ENCODE results near the gene FBXO38. TPM values are rescaled to one million over a fixed set of nuclear protein-coding genes. Genes with fewer than 3 reads are reported as not detected.

Gene FBXO38
- total RNA-seq, 6 experiments from 2014 or later: 28.1 to 31.7 (median 30.9) TPM

DNA sequence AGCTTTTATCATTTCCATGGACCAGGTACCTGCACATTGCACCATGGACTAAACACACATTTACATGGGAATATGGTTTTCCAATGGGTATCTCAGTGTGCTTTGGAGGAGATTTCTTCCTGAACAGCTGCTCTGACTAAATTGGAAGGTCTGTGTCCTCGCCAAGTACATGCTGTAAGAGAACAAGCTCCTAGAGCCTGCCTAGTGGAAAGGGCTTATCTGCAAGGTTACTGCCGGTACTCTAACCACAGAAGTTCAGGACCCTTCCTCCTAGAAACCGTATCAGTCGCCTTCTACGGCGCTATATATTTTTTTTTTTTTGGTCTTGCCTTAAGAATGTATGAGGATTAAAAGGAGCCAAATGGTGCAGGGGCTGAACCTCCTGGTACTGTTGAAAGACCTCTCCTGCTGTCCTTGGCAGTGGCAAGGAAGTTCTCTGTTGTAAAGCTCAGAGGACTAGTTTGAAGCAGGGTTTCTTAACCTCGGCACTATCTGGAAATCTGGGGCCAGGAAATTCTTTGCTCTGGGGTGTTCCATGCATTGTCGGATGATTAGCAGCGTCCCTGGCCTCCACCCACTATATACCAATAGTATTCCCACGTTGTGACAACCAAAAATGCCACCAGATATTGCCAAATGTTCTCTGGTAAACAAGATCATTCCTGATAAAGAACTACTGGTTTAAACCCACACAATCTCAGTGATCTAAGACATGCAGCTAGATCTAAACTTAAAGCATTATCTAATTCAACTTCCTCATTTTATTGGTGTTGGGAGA lies 107.4 kb downstream of the FBXO38 start:
- Mint-ChIP-seq H3K27me3 (ENCODE audit: insufficient read depth) (peaks cover 10% of the 10 kb centered on the region), H3K4me1 (ENCODE audit: low read depth) (no peaks in the 10 kb centered on the region)

DNA sequence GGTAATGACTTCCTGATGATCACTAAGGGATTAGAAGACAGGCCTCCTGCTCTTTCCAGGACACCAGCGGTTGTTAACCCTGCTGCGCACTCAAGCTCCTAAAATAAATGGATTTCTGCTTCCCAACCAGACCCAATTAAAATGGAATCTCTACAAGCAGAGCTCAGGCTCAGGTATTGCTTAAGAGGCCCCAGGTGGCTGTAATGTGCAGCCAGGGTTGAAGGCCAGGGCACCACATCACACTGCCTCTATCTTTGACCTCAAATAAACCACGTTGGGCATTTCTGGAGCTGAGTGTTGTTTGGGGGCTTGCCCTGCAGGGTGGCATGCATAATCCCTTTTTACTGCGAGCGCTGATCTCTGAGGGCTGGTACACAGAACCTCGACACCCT lies 108.0 kb downstream of the FBXO38 start:
- Mint-ChIP-seq H3K4me1 (ENCODE audit: low read depth) (no peaks in the 10 kb centered on the region), H3K27me3 (ENCODE audit: insufficient read depth) (peaks cover 7% of the 10 kb centered on the region), H3K9me3 (no peaks in the 10 kb centered on the region), H3K27ac (no peak overlapping the region), H3K4me3 (no peak overlapping the region), H3K36me3 (ENCODE audit: low read depth) (no peaks in the 10 kb centered on the region)
- TF ChIP-seq, protein P1, sequence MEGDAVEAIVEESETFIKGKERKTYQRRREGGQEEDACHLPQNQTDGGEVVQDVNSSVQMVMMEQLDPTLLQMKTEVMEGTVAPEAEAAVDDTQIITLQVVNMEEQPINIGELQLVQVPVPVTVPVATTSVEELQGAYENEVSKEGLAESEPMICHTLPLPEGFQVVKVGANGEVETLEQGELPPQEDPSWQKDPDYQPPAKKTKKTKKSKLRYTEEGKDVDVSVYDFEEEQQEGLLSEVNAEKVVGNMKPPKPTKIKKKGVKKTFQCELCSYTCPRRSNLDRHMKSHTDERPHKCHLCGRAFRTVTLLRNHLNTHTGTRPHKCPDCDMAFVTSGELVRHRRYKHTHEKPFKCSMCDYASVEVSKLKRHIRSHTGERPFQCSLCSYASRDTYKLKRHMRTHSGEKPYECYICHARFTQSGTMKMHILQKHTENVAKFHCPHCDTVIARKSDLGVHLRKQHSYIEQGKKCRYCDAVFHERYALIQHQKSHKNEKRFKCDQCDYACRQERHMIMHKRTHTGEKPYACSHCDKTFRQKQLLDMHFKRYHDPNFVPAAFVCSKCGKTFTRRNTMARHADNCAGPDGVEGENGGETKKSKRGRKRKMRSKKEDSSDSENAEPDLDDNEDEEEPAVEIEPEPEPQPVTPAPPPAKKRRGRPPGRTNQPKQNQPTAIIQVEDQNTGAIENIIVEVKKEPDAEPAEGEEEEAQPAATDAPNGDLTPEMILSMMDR (IDR thresholded peaks at IDR 0.05): no peak
- DNase-seq: no peak

More for the DNA sequence above, 107.4 kb downstream of the FBXO38 start:
- H3K27ac Mint-ChIP-seq: no peak overlapping the region
- no peaks in the 10 kb centered on the region for H3K9me3 Mint-ChIP-seq
- H3K36me3 Mint-ChIP-seq (ENCODE audit: low read depth): no peaks in the 10 kb centered on the region
- DNase-seq: no peak
- no peak overlapping the region for H3K4me3 Mint-ChIP-seq
- TF ChIP-seq, protein P1 (IDR thresholded peaks at IDR 0.05): no peak

DNA sequence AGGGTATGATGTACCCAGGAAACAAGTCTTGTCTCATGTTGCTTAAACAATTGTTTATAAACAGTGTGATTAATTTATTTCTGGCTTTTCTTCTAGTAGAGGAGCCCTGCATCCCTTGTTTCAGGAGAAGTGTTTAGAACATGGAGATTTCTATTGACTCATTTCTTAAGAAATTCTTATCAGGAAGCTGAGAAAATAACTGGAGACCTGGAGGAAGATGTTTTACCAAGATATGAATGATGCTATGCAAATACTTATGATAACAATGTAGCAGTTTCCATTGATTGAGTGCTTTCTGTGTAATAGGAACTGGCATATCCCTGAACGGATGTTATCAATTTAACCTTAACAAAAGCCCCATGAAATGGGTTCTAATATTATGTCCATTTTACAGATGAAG lies 108.6 kb downstream of the FBXO38 start:
- peaks cover 7% of the 10 kb centered on the region for H3K27me3 Mint-ChIP-seq (ENCODE audit: insufficient read depth)
- TF ChIP-seq, protein P1 (IDR thresholded peaks at IDR 0.05): no peak
- no peak for DNase-seq

More for the DNA sequence above, 108.6 kb downstream of the FBXO38 start:
- H3K4me1 Mint-ChIP-seq (ENCODE audit: low read depth): no peaks in the 10 kb centered on the region
- no peak overlapping the region for H3K4me3 Mint-ChIP-seq
- H3K36me3 Mint-ChIP-seq (ENCODE audit: low read depth): no peaks in the 10 kb centered on the region
- H3K9me3 Mint-ChIP-seq: no peaks in the 10 kb centered on the region
- H3K27ac Mint-ChIP-seq: no peak overlapping the region

Other genes with a start within 250 kb of the FBXO38 start
- gene SPINK14, start 215.4 kb upstream of the FBXO38 start, total RNA-seq (2021; fragmentation: NEBNext Ultra II Directional; extraction: Animal tissue kit (Norgen Biotek cat#: 25700)): not detected
- gene SPINK6, start 180.9 kb upstream of the FBXO38 start, total RNA-seq (2021; fragmentation: NEBNext Ultra II Directional; extraction: Animal tissue kit (Norgen Biotek cat#: 25700)): not detected
- gene MARCOL, start 145.4 kb upstream of the FBXO38 start, total RNA-seq (2021; fragmentation: NEBNext Ultra II Directional; extraction: Animal tissue kit (Norgen Biotek cat#: 25700)): not detected
- gene SPINK13, start 115.2 kb upstream of the FBXO38 start, total RNA-seq (2021; fragmentation: NEBNext Ultra II Directional; extraction: Animal tissue kit (Norgen Biotek cat#: 25700)): not detected
- not detected for gene SPINK7, start 71.5 kb upstream of the FBXO38 start, total RNA-seq (2021; fragmentation: NEBNext Ultra II Directional; extraction: Animal tissue kit (Norgen Biotek cat#: 25700))
- not detected for gene SPINK9, start 48.4 kb upstream of the FBXO38 start, total RNA-seq (2021; fragmentation: NEBNext Ultra II Directional; extraction: Animal tissue kit (Norgen Biotek cat#: 25700))

Data from HFFc6 (cell line).